Raji (cell line): ENCODE measurements around the gene TMEM119.

ENCODE experiments used
- POLR2A ChIP-seq: IDR thresholded peaks from 2 replicates; pipeline ENCODE4 v1.6.1; 2011; ENCODE audit warnings: low read depth, low read length, control low read depth; ENCODE audit not compliant: insufficient read depth

The TMEM119 gene

GRCh38 chr12:108638141-108638827 is 40.4 kb upstream of the TMEM119 start:
- no peak for TF ChIP-seq POLR2A

- TF ChIP-seq POLR2A, result no peak
Measured at GRCh38 chr12:108637222-108637971, 39.5 kb upstream of the TMEM119 start.

- no peak for TF ChIP-seq POLR2A
Measured at GRCh38 chr12:108635997-108636808, 38.3 kb upstream of the TMEM119 start.

GRCh38 chr12:108635201-108635996 is 37.5 kb upstream of the TMEM119 start:
- TF ChIP-seq POLR2A, result peak; percentile 74

- no peak for TF ChIP-seq POLR2A
Measured at GRCh38 chr12:108634341-108634751, 36.5 kb upstream of the TMEM119 start.

GRCh38 chr12:108633534-108634248 is 35.8 kb upstream of the TMEM119 start, which contains the start of gene SELPLG:
TSS of gene SELPLG (minus strand) at chr12:108633894. CDS start at chr12:108624307, 9,587 bp downstream.
- TF ChIP-seq POLR2A, result 0 out of 2 replicates have a peak, but pooled peaks have one; percentile 29

- TF ChIP-seq POLR2A, result no peak
Measured at GRCh38 chr12:108633081-108633533, 35.2 kb upstream of the TMEM119 start.

GRCh38 chr12:108630481-108631207 is 32.8 kb upstream of the TMEM119 start:
- no peak for TF ChIP-seq POLR2A

GRCh38 chr12:108629824-108630476 is 32.1 kb upstream of the TMEM119 start:
- TF ChIP-seq POLR2A, result no peak

- TF ChIP-seq POLR2A, result no peak
Measured at GRCh38 chr12:108629151-108629550, 31.3 kb upstream of the TMEM119 start.

GRCh38 chr12:108627134-108627920 is 29.4 kb upstream of the TMEM119 start:
- TF ChIP-seq POLR2A, result no peak

GRCh38 chr12:108625228-108625627 is 27.3 kb upstream of the TMEM119 start:
- TF ChIP-seq POLR2A, result no peak
